IPS-18c (cell line): ENCODE measurements around the gene RPL34.
"Not testable (repeated sequence)": the region's sequence is repeated elsewhere in the genome, so short reads cannot be mapped to it uniquely, and the experiment has no call there.

Source experiments
- H3K4me3 ChIP-seq: 2 replicates; pipeline ENCODE4 v1.7.0; 2013; ENCODE audit warnings: low read depth, mild to moderate bottlenecking, low read length, moderate library complexity; ENCODE audit not compliant: insufficient read depth
- H3K9me3 ChIP-seq: one replicate; pipeline ENCODE4 v1.6.1; 2013; ENCODE audit warnings: mild to moderate bottlenecking, low read length, moderate library complexity; ENCODE audit not compliant: control insufficient read depth, insufficient read depth

Gene RPL34

DNA sequence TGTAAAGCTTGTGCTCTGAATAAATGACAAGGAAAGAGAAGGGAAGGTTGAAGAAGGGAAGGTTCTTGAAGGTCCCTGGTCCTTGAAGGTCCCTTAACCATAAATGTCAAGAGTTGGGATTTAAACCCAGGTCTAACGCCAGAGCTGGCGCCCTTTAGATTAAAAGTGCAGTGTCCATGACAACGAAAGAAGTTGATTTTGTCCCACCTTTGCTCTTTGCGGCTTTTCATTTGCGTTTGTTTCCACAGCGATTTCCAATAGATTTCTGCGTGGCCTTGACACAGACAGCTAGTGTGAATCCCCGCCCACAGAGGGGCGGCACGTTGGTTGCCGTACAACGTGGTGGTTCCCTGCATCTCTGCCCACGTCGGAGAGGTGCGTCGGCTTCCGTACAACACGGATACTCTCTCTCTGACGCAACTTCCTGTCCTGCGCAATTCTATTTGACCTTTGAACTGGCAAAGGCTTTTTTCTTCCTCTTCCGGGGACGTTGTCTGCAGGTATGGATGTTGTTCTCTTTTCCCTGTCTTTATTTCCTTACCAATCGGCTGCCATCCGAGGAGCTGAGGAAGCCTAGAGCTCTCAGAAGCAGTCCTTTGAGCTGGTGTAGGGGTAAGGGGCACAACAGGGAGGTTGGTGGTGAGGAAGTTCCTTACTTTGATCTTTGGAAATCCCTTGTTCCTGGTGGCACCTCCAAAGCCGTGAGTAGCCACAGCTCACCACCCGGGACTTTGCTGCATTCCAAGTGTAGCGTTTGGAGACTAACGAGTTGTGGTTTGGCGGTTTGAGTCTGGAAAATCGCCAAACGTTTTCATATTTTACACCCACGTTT, at the start of gene RPL34:
TSS of gene RPL34 (plus strand) at position 476 of the 832 bp plus-strand sequence. CDS start 1,384 bp downstream, outside the sequence.
- no peaks in the 10 kb centered on the region for H3K9me3 ChIP-seq
- H3K4me3 ChIP-seq, result peak within 1 kb of the TSS; percentile 74

DNA sequence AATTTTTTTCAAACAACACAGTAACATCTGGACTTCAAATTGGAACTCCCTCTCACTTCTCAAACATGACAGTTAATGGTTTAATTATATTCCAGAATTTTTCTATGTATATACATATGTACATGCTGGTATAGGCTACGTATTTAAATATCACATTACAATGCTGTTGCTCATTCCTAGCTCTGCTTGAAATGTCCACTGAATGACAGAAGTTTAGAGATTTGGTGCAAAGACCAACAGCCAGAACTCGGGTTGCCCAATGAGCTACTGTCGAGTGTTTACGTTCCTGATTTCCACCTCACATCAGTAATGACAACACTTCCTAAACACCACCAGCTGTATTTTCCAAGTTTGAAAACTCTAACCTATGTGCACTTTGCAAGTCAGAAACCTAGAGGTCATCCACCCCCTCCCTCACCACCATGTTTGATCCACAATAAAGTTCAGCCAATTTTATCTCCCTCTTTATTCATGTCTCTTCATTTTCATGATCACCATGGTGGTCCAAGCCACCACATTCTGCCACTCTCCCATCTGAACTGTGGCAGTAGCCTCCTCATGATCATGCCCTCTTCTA, 49.3 kb upstream of the RPL34 start:
- no peak overlapping the region for H3K4me3 ChIP-seq
- no peaks in the 10 kb centered on the region for H3K9me3 ChIP-seq

DNA sequence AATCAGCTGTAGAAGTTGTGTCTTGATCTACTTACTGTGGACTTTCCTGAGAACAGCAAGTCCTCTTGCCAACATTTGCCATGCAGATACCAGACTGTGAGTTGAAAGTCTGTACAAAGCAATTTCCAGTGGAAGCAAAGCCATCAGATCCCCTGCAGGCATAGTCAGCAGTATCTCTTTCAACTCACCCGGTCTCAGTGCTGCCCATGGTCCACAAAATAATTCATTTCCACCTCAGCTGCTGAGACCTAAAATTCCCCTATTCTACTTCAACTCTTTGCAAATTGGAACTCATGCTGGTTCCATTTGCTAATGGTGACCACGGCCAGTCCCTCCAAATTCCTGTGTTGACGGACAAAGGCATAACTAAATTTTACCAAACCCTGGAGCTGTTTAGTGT, 46.0 kb upstream of the RPL34 start:
- Histone ChIP-seq H3K9me3 (no peaks in the 10 kb centered on the region), H3K4me3 (no peak overlapping the region)

DNA sequence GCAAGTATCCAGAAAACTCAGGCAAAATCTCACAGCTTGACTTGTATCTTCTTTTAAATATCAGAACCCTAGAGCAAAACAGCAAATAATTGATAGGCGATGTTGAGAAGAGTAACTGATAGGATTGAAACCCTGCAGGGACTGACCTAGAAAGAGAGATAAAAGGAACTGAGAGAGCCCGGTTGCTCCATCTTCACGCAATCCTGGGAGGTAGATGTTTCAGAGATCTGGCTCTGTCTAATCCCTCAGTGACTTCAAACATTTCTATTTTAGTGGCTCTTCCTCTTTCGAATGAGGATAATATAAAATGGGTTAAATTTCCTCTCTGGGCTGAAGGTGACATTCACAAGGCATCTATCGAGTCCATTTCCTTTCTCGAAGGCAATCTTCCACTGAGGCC, 39.3 kb upstream of the RPL34 start:
- H3K9me3 ChIP-seq, result no peaks in the 10 kb centered on the region
- no peak overlapping the region for H3K4me3 ChIP-seq

DNA sequence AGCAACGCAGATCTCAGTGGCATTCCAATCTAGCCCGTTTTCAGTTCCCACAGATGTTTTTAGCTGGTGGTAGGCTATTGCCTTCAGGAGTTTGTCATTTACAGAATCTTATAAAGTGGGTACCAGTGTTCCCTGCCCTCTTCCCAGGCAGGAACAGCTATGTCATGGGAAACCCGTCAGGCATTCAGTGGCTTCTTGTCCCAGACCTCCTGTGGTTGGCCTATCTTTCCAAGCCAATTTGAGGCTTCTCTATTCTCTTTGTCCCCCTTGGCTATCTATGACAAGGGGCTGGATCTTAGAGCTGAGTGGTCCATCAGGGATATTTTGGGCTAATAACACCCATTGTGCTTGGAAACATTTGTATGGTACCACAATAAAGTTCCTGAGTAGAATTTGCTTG, 33.6 kb upstream of the RPL34 start:
- H3K4me3 ChIP-seq, result no peak overlapping the region
- no peaks in the 10 kb centered on the region for H3K9me3 ChIP-seq

DNA sequence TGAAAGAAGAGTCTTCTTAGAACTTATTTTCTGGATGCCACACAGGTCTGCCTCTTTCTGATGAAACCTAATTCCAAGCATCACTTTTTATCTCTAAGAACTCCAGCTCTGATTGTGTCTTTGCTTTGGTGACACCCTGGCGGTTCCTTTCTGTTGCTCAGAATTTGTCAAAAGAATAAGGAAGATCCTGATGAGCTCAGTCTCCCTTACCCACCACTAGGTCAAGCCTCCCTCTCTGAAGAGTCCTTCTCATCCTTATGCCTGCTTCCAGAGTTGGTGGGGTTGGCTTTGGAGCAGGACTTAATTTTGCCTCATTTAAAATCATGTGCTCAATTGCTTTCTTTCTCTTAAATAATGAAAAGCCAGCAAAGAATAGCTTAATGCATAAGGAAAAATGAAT, 31.5 kb upstream of the RPL34 start:
- H3K9me3 ChIP-seq, result no peaks in the 10 kb centered on the region
- H3K4me3 ChIP-seq, result no peak overlapping the region

DNA sequence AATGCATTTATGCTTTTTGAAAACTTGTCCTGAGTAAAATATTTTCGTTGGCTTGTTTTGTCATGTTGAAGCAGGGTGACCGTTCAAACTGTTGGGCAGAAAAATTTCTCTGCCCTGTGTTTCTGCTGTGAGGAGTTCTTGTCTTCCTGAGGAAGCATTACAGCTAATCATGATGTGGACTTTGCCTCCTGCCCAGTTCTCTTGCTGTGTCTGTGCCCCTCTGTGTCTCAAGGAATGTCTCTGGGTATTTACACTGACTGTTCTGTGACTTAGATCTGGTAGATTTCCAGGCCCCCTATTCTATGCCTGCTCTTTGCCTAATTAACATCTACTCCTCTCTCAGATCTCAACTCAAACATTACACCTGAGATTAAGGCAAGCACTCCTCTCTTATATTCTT, 30.4 kb upstream of the RPL34 start:
- no peaks in the 10 kb centered on the region for H3K9me3 ChIP-seq
- no peak overlapping the region for H3K4me3 ChIP-seq

DNA sequence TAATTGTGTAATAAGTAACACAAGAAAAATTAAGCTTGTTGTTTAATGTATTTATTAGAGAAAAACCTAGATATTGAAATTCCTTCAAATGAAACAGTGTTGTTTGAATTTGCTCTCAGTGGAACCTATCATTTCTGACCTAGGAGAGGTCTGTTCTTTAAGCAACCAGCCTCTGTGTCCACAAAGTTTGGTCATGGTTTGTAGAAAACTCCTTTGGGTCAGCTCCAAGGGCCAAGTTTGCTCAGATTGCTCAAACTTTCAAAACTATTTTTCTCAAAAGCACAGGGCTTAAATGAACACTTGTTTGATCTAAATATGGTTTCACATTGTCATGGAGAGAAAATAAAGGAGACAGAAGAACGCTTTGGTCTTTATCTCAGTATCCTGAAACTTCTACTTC, 29.6 kb upstream of the RPL34 start:
- Histone ChIP-seq H3K9me3 (no peaks in the 10 kb centered on the region), H3K4me3 (no peak overlapping the region)

DNA sequence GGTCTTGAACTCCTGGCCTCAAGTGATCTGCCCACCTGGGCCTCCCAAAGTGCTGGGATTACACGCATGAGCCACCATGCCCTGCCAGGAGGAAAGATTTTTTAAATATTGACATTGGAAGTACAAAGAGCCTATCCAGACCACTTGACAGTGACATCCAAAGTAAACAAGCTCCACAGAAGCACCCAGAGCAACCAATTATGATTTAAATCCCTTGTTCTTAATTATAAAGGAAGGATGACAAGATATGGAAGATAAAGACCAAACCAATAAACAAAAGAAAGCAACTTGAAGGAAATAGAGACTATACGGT, 27.7 kb upstream of the RPL34 start:
- H3K4me3 ChIP-seq, result no peak overlapping the region
- H3K9me3 ChIP-seq, result no peaks in the 10 kb centered on the region

DNA sequence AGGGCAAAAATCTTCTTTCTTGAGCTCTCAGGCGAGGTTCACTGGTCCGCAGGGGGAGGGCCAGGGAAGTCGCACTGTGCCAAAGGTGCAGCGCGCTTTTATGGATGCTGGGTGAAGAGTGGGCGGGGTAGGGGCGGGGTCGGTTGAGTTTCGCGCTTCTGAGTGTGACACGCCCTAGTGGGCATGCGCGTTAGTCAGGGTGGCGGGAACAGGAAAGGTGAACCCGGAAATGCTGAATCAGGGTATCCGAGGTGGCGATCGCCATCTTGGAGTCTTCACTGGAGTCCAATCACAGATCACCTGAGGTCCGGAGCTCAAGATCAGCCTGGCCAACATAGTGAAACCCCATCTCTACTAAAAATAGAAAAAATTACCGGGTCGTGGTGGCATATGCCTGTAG, 26.1 kb upstream of the RPL34 start:
- H3K4me3 ChIP-seq, H3K9me3 ChIP-seq: not testable (repeated sequence)

DNA sequence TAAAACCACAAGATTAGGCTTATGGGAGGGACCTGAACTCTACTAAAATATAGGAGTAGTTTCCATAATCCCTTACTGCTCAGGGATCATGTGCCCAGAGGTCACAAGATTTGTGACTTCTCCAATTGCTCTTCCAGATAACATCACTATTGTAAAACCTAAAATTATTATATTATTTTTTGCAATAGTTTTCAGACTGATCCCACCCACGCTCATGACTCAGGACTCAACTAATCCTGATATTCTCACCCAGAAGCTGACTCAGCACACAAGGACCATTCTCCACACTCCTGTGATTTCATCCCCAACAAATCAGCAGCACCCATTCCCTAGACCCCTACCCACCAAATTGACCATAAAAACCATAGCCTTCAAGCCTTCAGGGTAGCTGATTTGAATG, 24.0 kb upstream of the RPL34 start:
- Histone ChIP-seq H3K9me3 (no peaks in the 10 kb centered on the region), H3K4me3 (no peak overlapping the region)

DNA sequence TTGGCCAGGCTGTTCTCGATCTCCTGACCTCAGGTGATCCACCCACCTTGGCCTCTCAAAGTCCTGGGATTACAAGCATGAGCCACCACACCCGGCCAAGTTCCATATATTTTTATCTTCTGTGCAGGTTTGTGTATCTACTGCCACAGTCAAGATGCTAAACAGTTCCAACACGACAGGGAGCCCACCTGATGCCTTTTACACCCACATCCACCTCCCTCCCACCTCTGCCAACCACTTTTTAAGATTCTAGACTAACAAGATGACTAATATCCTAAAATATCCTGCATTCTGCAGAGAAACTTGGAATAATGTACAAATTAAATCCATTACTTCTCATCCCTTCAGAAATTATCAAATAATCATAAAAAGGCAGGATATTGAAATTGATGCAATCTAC, 19.3 kb upstream of the RPL34 start:
- no peak overlapping the region for H3K4me3 ChIP-seq

DNA sequence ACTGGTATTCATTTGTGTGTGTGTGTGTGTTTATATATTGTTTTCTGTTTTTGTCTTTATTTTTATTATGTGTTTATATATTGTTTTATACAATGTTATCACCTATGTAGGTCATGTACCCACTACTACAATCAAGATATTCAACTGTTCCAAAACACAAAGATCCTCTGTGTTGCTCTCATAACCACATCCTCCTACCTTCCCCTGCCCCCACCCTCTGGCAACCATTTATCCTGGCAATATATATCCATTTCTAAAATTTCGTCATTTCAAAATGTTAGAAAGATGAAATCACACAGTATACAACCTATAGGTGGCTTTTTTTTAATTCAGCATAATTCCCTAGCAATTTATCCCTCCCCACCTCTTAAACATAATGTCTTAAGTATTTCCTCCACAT, 18.8 kb upstream of the RPL34 start:
- no peak overlapping the region for H3K4me3 ChIP-seq
- no peaks in the 10 kb centered on the region for H3K9me3 ChIP-seq

More for the DNA sequence above, 19.3 kb upstream of the RPL34 start:
- H3K9me3 ChIP-seq, result no peaks in the 10 kb centered on the region

DNA sequence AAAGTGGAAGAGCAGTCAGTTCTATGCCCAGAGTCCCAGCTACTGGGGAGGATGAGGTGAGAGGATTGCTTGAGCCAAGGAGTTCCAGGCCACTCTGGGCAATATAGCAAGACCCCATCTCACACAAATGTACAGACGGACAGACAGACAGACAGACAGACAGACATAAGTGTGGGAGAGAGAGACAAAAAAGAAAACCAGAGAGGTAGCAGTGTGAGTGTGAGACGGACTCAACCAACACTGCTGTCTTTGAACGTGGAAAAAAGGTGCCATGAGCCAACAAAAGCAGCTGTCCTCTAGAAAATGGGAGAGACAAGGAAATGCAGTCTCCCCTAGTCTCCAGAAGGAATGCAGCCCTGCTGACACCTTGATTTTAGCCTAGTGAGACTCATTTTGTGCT, 18.2 kb upstream of the RPL34 start:
- Histone ChIP-seq H3K9me3 (no peaks in the 10 kb centered on the region), H3K4me3 (no peak overlapping the region)

DNA sequence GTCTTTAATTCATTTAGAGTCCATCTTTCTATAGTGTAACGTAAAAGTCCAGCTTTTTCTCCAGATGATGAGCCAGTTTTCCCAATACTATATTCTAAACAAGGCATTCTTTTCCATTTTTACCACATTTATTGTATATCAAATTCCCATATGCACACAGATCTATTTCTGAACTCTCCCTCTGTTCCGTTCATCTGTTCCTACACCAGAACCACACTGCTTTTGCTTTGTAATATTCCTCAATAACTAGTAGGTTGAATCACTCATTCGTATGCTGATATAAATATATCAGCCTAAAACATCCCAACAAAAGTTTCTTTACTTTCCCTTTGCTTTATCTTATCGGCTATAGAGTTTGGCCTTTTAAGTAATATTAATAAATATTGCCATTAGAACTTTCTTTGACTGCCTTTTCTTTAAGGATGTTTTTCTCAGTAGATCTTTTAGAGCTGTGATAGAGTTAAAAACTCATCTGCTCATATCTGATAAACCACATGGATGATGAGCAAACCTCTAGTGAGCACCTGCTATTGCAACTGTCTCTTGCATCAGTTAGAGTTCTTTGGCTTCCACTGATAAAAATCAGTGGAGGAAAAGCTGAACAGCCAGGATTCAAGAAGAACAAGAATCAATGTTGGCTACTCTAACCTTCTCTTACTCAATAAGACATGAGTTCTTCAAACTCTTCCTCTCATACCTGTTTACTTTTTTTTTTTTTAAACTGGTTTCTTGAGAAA, 13.1 kb upstream of the RPL34 start:
- Histone ChIP-seq H3K9me3 (no peaks in the 10 kb centered on the region), H3K4me3 (no peak overlapping the region)

DNA sequence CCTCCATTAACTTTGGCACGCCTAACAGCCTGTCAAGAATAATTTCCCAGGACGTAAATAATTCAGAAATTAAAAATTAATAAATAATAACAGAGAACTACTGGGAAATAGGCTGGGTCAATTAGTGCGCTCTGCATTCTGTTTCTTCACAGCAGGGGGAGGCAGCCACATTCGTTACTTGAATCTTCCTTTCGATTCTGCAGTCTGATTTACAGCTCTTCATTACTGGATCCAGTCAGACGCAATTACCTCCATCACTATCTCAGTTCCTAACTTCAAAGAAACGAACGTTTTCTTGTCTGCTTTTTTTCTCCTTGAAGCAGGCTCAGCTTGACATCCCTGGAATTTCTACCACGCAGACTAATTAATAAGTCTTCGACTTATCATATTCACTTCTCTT, 9.0 kb upstream of the RPL34 start:
- Histone ChIP-seq H3K4me3 (no peak overlapping the region), H3K9me3 (no peaks in the 10 kb centered on the region)

DNA sequence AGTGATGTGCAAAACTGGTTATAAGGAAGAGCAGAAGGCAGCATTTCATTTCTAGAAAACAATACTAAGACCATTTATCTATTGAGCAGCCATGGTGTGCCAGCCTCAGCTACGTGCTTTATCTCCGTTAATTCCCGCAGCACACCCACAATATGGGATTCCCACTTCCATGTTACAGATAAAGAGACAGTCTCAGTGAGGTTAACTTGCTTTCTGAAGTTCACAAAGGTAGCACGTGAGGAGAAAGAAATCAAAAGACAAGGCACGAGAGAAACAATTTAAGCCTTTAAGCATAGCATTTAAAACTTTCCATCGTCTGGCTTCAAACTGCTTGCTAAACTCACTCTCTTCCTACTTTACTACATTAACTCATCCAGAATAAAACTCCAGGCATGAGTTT, 8.0 kb upstream of the RPL34 start:
- Histone ChIP-seq H3K4me3 (no peak overlapping the region), H3K9me3 (no peaks in the 10 kb centered on the region)

DNA sequence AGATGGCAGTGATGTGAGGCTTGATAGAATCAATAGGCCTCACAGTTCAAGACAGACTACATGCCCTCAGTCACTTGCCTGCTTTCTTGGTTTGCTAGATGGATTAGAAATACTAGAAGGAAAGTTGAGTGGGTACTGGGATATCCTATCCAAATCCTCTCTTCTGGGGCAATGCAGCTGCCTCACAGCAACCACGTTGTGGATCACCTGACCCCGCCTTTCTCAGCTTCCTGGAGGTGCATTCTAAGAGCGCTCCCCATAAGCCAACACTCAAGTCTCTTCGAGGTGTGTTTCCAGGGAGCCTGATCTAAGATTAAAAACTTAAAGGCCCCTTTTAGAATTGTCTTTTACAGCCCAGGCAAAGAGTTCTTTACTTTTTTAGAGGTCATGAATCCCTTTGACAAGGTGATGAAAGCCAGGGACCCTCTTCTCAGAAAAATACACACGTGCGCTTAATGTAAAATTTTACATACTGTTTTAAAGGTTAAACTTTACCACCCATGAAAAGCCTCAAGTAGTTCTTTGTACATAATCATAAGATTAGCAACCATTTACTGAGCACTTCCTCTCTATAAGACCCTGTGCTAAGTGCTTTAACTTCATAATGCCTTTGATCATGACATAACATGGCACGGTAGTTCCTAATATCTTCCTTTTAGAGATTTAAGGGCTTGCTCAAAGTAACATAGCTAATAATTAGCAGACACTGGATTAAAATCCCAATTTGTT, 840 bp upstream of the RPL34 start:
- peak overlapping the region; percentile 74; the same call in 1 of the 2 replicates for H3K4me3 ChIP-seq
- no peaks in the 10 kb centered on the region for H3K9me3 ChIP-seq
